Colon (tissue), 2 donors: ENCODE measurements around the gene TRAPPC12.
A peak's percentile ranks its signal among the peaks of the same experiment; 100 is the strongest.
"Not testable (repeated sequence)": the region's sequence is repeated elsewhere in the genome, so short reads cannot be mapped to it uniquely, and the experiment has no call there.

Experiments
- FAIRE-seq: peaks from 2 replicates; lab custom pipeline; 2012; peaks lifted over from hg19 to GRCh38; lab: Jason Lieb, UNC
- donor health status: control.
- donor health status: control.

Gene TRAPPC12

DNA sequence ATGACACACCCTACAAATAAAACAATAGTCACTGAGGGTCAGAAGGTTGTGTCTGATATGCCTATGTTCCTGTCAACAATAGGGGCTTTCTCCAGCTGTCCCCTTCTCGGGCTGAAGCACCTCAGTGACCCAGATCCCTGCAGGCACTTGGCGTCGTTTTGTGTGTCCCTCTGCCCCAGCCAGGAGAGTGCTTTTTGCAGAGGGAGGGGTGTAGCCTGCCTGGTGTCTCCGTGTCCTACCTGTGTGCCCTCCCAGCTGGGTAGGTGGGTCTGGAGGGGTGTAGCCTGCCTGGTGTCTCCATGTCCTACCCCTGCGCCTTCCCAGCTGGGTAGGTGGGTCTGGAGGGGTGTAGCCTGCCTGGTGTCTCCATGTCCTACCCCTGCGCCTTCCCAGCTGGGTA, 74.5 kb downstream of the TRAPPC12 start:
- not testable (repeated sequence) for FAIRE-seq

DNA sequence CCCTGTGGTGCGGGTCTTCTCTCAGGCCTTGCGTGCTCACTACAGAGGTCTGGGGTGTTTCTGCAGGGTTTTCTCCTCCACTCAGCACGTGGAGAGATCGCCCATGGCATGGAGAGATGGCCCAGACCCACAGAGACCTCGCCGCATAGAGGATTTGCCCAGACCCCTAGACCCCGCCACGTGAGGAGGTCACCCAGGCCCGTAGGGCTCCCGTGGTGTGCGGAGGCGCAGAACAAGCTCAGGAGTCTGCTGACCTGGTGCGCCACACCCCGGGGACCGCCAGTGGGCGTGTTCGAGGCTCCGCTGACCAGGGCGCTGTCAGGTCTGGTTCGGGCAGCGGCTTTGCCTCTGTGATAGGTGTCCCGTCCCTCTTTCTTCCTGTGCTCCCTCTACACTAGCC, 75.3 kb downstream of the TRAPPC12 start:
- FAIRE-seq: no peak

DNA sequence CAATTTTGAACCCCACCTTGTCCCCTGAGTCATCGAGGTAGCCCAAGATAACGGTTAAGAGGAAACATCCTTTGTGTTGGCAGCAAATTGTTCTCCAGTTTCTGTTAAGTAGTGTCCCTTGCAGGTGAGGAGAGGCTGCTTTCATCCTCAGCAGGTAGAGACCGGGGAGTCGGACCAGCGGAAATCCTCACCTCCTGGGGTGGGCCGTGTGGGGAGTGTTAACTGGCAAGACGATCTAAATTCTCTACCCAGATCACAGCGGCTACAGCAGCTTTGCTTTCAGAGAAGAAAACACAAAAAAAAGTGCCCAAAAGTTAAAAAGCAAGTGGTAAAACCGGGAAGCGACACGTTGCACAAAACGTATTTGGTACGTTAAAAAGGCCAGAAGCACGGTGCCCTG, 76.6 kb downstream of the TRAPPC12 start:
- FAIRE-seq: no peak

DNA sequence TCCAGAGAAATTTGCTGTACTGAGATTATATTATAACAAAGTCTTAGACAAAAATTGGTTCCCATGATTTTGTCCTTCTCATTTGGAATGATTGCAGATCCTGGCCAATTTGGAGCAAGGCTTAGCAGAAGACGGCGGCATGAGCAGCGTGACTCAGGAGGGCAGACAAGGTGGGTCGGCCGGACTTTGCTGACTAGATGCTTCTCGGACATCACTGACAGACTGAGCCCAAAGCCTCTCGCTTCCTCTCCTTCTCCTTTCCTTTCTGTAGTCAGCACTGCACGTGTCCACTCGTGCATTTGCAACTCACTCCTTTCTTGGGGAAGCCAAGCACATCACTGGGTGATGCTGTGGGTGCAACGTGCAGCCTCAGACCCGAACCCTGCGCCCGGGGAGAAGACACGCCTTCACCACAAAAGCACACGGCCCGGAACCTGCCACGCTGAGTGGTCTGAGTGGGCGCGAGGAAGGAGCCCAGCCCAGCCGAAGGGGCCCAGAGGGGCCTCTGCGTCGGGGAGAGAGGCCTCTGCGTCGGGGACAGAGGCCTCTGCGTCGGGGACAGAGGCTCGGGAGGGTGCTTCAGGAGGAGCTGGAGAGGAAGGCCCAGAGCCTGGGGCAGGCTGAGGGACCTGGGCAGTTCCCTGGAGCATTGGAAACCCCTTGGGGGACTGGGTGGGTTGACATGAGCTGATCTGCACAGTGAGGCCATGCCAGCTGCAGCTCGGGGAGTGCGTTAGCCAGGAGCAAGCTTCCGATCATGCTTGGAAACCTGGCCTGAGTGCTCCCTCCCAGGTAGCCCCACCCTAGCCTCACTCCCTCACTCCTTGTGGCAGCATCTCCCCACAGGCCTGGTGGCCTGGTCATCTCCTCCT, 78.3 kb downstream of the TRAPPC12 start:
- FAIRE-seq: no peak

DNA sequence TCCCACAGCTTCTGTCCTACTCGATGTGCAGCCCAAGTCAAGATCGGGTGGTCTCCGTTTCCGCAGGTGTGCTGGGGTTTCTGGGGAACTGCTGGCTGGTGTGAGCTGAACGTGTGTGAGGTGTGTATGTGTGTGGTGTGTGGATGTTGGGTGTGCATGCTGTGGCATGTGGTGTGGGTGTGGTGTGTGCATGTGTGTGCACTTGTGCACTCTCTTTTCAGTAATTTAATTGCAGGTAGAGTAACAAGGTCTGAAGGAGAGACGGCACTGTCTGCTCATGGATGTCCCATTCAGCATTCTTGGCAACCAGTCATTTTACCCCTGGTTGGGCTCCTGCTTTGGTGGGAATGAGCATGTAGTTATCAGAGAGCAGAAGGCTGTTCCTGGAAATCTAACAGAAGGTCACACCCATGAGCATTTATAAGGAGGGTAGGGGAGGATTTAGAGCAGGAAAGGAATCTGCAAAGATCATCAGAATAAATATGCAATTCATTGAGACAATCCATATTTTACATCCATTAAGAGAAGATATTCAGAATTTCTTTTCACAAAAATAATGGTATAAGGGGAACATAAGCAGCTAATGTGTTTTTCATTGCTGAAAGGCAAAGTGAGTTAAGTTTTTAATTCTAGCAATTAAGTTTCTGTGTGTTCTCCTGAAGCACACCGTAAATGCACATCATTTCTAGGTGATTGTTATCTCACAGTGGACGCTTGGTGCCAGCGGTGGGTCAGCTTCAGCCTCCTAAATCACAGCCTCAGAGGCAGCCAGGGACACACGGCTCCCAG, 79.1 kb downstream of the TRAPPC12 start:
- FAIRE-seq: no peak

DNA sequence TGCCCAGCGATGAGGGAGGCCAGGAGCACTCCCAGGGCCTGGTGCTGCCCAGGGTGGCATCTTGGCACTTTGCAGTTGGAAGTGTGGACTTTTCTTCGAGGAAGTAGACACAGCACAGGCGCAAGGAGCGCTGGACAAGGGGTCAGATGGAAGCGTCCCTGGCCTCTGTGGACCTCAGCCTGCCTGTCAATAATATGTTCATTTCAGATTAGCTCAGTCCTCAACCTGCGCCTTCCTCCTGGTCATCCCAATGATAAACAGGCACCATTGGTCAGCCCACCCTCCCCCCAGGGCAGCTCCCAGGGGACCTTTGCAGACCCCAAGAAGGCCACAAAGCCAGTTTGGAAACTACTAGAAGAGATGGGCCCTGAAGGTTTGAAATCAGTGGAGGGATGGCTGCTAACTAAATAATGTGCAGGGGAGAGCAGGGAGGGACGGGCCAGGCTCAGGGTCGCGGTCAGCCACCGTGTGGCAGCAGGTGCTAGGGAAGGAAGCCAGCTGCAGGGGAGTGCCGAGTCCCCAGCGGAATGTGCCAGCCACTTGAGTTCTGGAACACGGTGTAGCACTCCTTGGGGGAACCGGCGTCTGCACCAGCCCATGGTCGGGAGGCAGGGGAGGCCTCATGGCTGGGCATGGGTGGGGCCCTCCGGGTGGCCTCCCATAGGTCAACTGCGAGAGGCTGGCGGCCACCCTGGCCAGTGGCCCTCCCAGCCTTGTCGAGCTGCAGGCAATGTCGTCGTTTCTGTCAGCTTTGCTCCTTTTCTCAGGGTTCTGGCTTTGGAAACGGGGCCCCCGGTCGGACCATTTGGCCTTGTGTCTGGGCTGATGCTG, 79.9 kb downstream of the TRAPPC12 start:
- FAIRE-seq: no peak

DNA sequence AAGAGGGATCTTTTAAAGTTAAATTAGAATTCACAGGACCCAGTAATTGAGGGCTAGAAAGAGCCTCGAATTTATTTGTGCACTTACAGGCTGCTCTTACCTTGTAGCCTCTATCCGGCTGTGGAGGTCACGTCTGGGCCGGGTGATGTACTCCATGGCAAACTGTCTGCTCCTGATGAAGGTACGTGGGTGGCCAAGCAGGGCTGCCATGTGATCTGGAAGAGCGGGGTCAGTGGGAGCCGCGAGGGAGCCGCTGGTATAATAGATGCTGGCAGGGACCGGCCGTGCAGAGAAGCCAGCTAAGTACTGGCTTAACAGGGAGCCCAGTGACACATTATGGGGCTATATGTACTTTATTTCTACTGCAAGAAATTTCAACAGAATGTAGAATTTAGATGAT, 80.7 kb downstream of the TRAPPC12 start:
- no peak for FAIRE-seq

DNA sequence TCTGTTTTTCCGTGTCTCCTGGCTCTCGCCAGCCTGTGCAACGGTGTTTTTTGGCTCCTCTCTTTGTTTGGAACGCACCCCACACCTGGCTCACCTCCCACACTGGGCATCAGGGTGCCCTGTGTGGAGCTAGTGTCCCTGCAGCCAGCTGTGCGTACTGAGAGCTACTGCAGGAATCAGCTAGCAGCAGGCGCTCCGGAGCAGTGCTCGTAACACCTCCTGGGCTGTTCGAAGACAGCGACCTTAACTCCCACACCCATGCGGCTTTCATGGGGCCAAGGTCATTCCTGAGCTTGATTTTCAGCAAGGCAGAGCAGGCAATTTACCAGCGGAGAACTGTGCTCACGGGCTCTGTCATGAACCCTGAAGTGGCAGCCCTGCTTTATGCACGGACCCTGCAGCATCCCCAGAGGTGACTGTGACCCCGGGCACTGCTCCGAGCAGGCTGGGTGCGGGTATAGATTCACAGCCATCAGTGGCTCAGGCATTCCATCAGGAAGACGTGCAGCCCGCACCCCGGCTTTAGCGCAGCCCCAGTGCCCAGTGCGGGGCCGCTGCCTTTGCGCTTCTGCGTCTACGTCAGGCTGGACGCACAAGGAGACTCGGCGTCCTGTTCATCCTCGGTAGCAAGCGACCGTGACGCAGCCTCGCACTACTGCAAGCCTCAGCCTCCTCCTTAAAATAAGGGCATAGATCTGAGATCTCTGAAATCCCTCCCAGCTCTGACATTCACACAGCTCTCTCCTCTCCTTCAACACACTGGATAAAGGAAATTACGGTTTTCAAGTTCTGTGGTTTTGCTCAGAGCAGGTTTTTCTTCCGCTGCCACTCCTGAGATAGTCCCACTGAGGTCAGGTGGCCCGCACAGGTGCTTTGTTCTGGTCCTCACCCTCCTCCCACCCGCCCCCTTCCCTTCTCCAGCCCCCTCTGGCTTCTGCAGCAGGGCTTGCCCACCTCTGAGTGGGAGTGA, 81.6 kb downstream of the TRAPPC12 start:
- FAIRE-seq: no peak

DNA sequence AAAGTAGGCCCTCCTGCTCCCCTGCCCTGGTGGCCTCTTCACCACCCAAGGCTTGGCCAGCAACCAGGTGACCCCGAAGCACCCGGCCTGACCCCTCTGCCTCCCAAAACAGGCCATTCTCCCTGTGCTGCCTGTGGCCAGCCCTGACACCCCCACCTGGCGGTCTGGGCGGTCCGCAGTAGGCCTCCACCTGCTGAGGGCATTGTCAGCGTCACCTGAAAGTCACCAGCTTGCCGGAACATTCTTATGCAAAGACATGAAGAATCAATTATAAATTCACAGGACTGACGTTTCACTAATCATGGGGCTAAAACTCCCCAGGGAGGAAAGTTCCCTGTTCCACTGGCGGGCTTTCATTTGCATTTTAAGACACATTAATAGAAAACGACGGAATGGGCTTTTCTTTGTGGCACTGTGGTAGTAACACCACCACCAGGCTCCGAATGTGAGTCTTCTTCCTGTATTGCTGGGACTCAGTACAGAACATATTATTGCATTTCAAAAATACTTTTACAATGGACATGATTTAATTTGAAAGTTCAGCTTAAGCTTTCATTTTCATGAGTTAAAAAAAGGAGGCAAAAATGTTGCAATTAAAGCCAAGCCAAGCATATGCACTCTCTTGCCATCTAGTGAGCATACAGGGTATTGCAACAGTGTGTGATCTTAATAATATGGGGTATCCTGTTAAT, 82.5 kb downstream of the TRAPPC12 start:
- FAIRE-seq: peak; percentile 14

DNA sequence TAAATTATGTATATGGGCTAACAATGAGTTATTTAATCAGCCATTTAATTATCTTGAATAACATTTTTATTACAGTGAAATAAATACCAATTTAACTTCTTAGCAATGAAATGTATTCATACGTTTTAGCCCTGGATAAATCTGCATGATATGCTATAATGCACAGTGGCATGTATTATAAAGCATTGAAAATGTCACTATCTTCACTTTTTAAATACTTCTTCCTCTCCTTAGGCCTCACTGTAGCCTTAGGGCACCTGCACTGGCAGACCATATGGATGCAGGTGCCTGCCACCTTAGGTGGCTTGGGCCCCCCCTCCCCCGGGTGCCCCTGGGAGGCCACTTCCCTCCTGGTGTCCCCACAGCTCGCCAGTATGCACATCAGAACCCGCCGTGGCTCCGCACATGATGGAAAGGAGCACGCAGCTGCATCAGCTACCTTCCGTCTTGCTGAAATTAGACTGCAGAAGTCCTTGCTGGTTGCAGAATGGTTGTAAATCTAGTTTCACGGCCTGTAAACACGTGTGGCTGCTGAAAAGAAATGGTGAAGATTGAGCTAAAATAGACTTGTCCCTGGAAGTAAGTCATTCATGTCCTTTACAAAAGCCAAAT, 83.1 kb downstream of the TRAPPC12 start:
- no peak for FAIRE-seq

DNA sequence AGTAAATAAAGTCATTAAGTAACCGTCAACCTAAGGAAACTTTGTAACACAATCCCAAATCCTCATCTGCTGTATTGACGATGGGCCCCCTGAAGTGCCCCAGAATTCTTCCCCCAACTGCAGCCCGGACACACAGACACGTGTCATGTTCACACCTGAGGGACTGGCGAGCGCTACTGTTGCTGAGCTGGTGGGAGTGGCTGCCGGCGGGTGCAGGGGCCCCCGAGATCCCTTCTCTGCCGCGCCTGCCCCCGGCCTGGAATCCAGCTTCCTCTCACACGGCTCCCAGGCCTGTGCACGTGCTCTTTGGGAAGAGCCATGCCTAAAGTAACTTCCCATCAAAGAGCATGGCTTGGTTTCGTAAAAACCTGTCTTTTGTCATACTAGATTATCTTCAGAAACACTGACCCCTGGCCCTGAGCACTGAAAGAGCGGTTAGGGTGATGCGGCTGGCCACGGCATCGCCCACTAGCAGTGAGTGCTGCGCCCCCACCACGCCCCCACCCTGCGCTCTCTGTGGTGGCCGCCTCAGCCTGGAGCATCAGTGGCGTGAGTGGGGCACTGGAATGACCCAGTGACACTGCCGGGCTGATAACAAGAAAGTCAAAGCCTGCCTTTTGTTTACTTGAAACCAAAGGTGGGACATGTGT, 83.8 kb downstream of the TRAPPC12 start:
- no peak for FAIRE-seq

DNA sequence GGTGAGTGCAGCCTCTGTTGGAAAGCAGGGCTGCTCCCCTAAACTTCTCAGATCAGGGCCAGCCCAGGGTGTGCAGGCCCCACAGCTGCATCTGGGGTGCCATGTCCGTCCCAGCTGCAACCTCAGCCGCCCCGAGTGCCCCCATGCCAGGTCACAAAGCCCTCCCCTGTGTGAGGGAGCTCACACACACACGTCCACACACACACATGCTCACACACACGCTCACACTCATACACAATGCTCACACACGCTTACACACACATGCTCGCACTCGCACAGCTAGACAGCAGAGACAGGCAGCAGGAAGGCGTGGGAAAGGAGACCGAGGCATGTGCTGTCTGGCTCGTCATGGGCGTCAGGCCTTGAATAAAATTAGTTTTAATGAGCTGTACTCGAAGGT, 84.5 kb downstream of the TRAPPC12 start:
- no peak for FAIRE-seq

DNA sequence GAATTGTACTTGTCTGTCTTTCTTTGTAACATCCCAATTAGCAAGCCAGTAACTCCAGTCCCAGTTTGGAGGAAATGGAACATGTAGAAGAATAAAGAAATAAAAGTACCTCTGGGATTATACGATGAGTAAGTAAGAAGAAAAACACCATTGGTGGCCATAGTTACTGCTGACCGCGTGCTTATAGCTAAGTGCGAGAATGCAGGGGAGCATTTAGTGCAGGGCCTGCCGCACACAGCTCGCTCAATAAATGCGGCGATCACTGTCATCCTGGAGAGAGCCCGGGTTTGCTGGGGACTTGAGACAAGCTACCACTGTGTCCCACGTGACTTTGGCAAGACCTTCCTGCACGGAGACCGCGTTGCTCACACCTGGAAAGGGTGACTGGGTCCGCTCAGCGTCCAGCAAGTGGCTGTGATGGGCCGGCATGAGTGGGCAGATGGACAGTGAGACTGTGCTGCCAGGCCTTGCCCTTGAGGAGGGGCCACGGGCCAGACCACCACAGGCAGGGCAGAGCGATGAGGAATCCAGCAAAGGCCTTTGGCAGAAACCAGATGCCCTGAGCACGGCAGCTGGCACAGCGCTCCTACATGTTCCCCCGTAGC, 85.0 kb downstream of the TRAPPC12 start:
- no peak for FAIRE-seq

DNA sequence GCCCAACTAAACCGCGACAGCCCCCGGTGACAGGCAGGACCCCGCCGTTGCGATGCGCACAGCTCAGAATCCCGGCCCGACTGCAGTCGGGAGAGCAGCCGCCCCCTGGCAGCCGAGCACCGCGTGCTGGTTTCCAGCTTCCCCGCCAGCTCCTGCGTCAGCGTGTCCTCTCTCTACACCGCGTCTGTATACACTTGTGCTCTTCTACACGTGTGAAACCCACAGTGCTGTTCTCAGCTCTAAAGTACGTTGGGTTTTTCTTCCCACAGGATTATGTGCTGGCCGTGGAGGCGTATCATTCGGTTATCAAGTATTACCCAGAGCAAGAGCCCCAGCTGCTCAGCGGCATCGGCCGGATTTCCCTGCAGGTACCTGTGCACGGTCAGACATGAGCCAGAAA, 85.8 kb downstream of the TRAPPC12 start:
- FAIRE-seq: no peak

DNA sequence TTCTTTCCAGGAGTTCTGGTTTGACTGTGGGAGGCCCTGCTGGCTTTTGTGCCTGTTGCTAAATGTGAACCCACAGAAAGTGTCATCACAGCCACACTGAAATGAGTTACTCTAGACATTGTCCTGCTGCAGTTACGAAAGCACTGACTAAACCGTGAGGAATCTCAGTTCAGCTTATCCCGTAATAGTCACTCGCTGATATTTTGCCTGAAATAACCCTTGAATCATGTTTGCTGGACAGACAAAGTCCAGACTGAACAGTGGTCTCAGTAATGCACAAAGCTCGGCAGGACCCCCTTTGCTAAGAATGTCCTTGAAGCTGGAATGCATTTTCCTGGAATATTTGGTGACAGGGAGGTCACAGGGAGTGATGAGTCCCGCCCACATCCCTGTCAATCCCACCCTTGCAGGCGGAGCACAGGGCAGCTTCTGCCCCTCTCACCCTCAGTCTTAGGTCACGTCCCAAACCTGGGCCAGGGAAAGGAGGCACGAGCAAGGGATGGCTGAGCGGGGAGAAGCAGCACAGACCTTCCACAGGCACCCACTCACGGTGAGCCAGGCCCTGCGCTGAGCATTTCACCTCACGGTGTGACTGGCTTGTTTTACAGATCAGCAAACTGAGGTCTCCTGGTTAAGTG, 86.5 kb downstream of the TRAPPC12 start:
- FAIRE-seq: no peak

DNA sequence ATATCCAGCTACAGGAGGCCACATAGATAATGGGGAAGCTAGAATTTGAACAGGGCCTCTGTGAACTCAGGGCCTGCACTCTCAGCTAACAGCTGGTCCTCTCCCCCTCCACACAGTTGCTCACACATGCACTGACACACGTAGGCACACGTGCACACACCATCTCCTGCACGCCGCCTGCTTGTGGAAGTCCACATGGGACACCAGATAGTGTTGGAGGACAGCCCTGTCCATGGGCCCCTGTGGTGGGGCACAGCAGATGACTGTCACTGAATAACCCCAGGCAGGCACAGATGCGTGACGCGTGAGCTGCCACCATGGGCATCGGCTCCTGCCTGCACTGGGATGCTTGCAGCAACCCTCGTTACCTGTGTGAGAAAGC, 87.0 kb downstream of the TRAPPC12 start:
- no peak for FAIRE-seq

DNA sequence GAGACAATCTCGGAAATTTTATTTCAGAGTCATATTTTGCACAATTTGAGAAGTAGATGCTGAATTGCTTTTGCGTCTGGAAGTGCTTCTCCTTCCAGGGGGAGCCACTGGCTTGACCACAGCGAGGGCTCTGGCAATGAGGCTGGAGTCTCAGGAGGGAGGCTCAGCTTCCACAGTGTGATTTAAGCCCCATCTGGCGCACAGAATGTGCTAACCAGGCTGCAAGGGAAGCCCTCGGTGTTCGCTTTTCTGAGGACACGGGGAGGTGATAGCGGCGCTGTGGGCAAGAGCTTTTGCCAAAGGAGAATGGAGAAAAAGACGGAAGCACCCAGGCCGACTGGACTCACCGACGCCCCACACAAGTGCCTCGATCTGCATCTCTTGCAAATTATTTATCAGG, 87.5 kb downstream of the TRAPPC12 start:
- FAIRE-seq: no peak

DNA sequence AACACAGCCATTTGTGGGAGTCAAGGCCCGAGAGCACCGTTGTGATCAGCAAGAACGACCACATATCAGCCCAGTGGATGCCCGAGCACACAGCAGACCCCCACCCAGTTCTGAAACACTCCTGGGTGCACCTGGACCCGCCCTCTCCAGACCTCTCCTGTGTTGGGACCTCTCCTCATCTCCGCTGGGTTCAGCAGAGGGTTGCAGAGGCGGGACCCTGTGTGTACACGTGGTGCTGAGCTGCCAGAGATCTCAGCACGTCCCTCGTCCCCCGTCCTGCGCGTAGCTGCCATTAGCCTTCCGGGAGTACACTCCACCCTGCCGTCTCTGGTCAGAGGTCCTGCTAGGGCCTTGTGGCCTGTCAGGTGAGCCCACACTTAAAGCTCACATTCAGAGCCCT, 88.2 kb downstream of the TRAPPC12 start:
- no peak for FAIRE-seq
